ENCODE data around the gene ENTREP1.

The ENTREP1 gene

GRCh38 chr9:69323861-69324260 lies 1.2 kb upstream of the ENTREP1 start:
- no peak for DNase-seq

GRCh38 chr9:69325409-69326212 lies 596 bp downstream of the ENTREP1 start:
- no peak for DNase-seq

DNA sequence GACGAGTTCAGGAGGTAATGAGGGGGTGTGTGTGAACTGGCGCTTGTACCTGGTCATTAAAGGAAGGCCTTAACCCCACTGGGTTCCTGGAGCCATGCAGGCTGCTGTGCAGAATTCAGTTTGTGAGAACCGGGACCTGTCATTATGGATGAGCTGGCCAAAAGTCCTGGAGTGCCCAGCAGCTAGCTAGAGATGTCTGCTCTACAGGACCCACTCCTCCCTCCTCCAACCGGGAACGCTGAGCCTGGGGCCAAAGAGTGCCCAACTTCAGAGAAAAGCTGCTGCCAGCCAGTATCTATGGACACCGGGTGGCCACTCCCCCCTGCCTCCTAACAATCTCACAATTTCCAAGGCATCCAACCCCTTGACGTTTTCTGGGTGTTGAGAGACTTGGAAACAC lies 1.2 kb downstream of the ENTREP1 start:
- DNase-seq = no peak

DNA sequence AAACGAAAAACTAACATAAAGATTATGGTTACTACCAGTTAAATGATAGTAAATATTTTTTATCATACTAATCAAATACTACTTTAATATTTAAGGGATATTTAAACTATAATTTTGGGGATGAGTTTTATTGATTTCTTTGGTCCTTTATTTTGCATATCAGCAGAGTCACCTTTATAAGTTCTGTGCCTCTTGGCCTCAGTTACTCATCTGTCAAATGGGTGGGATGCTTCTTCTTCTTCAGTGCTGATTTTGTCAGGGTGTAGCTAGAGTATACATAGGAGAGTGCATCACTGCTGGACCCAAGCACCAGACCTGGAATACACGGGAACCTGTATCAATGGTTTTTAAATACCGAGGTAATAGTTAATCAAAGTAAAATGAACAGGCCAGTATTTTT lies 5.6 kb downstream of the ENTREP1 start:
- DNase-seq = no peak

GRCh38 chr9:69331444-69331843 lies 6.4 kb downstream of the ENTREP1 start:
- no peak for DNase-seq

GRCh38 chr9:69332067-69332685 lies 7.2 kb downstream of the ENTREP1 start:
- no peak for DNase-seq

GRCh38 chr9:69333716-69334115 lies 8.7 kb downstream of the ENTREP1 start:
- no peak for DNase-seq

- no peak for DNase-seq
Measured at GRCh38 chr9:69334317-69334716, 9.3 kb downstream of the ENTREP1 start.

GRCh38 chr9:69339620-69340019 lies 14.6 kb downstream of the ENTREP1 start:
- no peak for DNase-seq

- DNase-seq = no peak
Measured at GRCh38 chr9:69340631-69341030, 15.6 kb downstream of the ENTREP1 start.

- no peak for DNase-seq
Measured at GRCh38 chr9:69342769-69343168, 17.8 kb downstream of the ENTREP1 start.

DNA sequence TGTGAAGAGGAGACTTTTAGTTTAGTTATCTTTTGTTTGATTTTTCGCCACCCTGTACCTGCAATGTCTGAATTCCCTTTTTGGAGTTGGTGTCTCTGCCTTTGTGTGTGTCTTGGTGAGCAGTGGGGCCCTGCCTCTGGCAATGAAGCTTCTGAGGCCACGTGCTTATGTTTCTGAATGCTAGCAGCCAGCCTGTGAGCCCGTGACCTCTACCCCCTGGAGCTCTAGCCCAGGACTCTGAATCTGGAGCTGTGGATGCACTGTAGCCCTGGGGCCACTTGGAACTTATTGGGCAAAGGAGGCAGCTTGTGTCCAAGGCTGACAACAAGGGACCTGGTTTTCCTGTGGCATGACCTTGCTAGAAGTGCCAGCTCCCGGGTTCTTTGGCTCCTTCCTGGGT lies 19.4 kb downstream of the ENTREP1 start:
- DNase-seq = no peak

DNA sequence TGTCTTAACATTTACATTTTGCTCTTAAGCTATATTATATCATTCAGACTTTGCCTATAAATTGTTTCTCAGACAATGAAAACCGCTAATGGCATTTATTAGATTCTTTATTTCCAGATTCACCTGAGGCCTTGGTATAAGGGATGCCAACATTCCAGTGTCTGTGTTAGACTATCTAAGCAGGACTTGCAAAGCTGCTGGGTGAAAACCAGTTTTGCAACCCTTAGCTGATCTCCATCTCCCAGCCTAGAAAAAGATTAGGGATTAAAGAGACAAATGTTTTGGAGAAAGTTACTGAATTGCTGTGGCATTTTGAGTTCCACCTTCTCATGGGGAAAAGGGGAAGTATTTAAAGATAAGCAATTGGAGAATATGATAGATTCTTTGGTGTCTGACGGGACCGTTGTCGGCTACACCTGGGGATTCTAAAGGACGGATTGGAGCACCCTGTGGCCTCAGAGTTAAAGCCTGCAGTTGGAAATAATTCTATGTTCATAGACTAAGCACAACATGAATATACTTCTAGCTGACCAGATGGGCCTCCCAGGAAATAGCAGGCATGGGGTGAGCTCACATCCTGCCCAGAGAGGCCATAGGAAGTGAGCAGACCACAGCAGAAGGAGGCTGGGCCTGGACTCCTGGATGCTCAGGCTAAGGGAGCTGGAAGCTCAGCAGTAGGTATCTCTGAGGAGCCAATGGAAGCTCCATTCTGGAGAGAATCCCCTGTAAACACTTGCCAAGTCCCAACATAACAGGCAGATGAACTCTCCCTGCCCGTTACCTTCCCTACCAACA lies 21.8 kb downstream of the ENTREP1 start:
- no peak for DNase-seq

GRCh38 chr9:69347607-69348006 lies 22.6 kb downstream of the ENTREP1 start:
- no peak for DNase-seq

- DNase-seq = no peak
Measured at GRCh38 chr9:69351227-69351626, 26.2 kb downstream of the ENTREP1 start.

GRCh38 chr9:69355232-69355631 lies 30.2 kb downstream of the ENTREP1 start:
- no peak for DNase-seq

DNA sequence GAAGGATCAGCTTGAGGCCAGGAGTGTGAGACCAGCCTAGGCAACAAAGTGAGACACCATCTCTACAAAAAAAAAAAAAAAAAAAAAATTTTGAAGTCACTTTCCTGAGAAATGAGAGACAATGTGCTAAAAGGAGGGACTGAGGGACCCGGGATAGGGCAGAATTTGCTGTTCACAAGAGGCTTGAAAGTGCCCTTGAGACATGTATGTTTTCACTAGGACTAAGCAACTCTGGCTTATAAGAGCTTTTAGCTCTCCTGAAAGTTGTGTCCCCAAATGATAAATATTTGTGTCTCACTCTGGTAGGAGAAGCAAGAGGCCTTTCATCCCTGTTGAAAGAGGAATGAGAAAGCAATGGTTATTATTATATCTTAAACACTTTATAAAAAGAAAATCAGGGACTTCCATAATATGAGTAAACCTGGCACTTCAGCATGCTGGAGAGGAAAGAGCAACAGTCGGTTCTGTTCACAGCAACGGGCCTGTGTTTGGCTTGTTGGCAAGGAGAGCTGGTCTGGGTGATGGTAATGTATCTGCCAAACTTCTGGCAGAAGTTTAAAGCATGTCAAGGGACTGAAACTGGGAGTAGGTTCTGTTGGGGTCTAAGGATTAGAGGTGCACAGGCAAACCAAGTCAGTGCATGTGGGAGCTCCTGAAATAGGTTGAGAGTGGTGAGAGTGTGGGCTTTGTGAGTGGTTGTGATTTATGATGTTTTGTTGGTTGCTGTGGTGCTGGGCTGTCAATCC lies 32.2 kb downstream of the ENTREP1 start:
- no peak for DNase-seq

- DNase-seq = no peak
Measured at GRCh38 chr9:69357821-69358220, 32.8 kb downstream of the ENTREP1 start.

GRCh38 chr9:69363191-69363590 lies 38.2 kb downstream of the ENTREP1 start:
- DNase-seq = no peak

GRCh38 chr9:69364510-69365150 lies 39.6 kb downstream of the ENTREP1 start:
- DNase-seq = no peak

GRCh38 chr9:69370430-69370829 lies 45.4 kb downstream of the ENTREP1 start:
- no peak for DNase-seq

DNA sequence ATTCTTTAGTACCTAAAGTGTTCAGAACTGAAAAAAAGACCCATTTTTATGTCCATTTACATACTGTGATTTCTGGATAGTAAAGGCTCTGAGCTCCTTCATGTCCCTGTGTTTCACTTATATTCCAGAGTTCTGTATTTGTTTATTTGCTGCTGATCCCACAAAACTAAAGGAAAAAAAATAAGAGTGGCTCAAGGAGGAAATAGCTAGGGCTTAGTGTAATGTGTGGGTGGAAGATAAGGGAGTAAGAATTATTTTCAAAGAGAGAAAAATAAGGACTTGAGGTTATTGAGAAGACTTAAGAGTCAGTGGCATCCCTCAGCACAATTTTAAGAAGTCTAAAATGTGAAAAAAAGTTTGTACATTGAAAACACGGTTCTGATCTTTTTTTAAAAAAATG lies 46.0 kb downstream of the ENTREP1 start:
- DNase-seq = no peak

GRCh38 chr9:69376651-69377050 lies 51.6 kb downstream of the ENTREP1 start:
- no peak for DNase-seq

Data from CD4-positive, alpha-beta T cell treated with Interleukin-12 subunit alpha and Interleukin-12 subunit beta, for 1 hour (primary cell).